Measurements from ENCODE around the gene IGF2BP1.
"Not testable (repeated sequence)": the region's sequence is repeated elsewhere in the genome, so short reads cannot be mapped to it uniquely, and the experiment has no call there.

Gene IGF2BP1

DNA sequence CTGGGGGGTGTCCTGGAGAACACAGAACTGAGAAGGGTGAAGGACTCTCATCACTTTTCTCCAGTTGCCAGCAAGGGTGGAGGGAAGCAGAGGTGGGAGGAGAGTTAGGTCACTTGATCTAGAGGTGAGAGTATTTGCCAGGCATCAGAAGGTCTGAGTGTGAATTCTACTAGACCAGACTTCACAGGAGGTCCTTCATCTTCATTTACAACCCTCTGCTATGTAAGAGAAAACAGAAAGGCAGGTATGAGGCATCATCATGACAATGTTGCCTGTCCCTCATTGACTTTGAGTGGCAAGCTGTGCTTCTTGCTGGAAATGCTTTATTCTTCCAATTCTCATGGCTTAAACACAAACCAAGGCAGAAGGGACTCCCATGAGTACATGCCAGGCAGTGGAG lies 89.5 kb downstream of the IGF2BP1 start:
- Histone ChIP-seq H3K9me3 (ENCODE audit: control insufficient read depth in 2 of 2, low read length in 2 of 2) (no peaks in the 10 kb centered on the region), H3K27me3 (ENCODE audit: control insufficient read depth in 2 of 2, insufficient read depth in 2 of 2, low read length in 2 of 2) (no peaks in the 10 kb centered on the region), H3K27ac (ENCODE audit: low read depth in 2 of 2, low read length in 2 of 2) (no peak overlapping the region), H3K4me3 (ENCODE audit: low read length in 2 of 2) (no peak overlapping the region), H3K9ac (ENCODE audit: low read depth in 1 of 2, low read length in 2 of 2) (no peak overlapping the region), H3K36me3 (ENCODE audit: control insufficient read depth in 2 of 2, insufficient read depth in 2 of 2, low read length in 2 of 2) (no peaks in the 10 kb centered on the region), H3K4me1 (ENCODE audit: control insufficient read depth in 2 of 2, insufficient read depth in 2 of 2, low read length in 2 of 2) (peaks cover 0 to 7% of the 10 kb centered on the region in 2 donors)

DNA sequence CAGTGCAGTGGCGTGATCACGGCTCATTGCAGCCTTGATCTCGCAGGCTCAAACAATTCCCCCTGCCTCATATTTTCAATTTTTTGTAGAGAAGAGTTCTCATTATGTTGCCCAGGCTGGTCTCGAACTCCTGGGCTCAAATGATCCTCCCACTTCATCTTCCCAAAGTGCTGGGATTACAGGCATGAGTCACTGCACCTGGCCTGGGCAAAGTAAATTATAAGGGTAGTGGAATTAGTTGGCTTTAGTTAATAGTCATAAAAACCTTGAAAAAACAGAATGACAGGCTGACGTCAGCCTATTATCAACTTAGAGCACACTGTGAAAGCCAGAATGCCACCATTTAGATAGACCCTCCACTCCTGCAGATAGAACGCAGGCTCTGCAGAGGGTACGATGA lies 91.9 kb downstream of the IGF2BP1 start:
- Histone ChIP-seq H3K4me3 (ENCODE audit: low read length in 2 of 2) (no peak overlapping the region), H3K9me3 (ENCODE audit: control insufficient read depth in 2 of 2, low read length in 2 of 2) (no peaks in the 10 kb centered on the region), H3K9ac (ENCODE audit: low read depth in 1 of 2, low read length in 2 of 2) (no peak overlapping the region), H3K27me3 (ENCODE audit: control insufficient read depth in 2 of 2, insufficient read depth in 2 of 2, low read length in 2 of 2) (no peaks in the 10 kb centered on the region), H3K4me1 (ENCODE audit: control insufficient read depth in 2 of 2, insufficient read depth in 2 of 2, low read length in 2 of 2) (peaks cover 0 to 7% of the 10 kb centered on the region in 2 donors), H3K36me3 (ENCODE audit: control insufficient read depth in 2 of 2, insufficient read depth in 2 of 2, low read length in 2 of 2) (no peaks in the 10 kb centered on the region), H3K27ac (ENCODE audit: low read depth in 2 of 2, low read length in 2 of 2) (no peak overlapping the region)

DNA sequence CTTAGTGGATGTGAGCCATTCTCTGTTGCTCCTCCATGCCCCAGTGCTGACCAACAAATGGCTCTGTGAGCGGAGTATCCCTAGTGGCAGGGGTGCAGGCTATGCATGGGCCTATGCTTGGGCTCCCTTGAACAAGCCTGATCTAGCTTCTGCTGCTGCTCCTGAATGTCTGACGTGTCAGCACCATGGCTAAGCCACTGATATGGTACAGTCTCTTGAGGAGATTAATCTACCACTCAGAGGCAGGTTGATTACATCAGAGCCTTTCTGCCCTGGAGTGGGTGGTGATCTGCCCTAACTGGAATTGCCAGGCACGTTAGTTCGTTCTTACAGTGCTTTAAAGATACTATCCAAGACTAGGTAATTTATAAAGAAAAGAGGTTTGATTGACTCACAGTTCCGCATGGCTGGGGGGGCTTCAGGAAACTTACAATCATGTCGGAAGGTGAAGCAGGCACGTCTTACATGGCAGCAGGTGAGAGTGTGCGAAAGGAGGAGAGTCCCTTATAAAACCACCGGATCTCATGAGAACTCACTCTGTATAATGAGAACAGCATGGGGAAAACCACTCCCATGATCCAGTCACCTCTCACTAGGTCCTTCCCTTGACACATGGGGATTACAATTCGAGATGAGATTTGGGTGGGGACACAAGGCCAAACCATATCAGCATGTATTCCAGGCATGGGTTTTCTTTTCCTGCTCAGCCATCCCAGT lies 93.9 kb downstream of the IGF2BP1 start:
- no peak overlapping the region for H3K27ac ChIP-seq (ENCODE audit: low read depth in 2 of 2, low read length in 2 of 2)
- H3K9ac ChIP-seq (ENCODE audit: low read depth in 1 of 2, low read length in 2 of 2): no peak overlapping the region
- H3K27me3 ChIP-seq (ENCODE audit: control insufficient read depth in 2 of 2, insufficient read depth in 2 of 2, low read length in 2 of 2): no peaks in the 10 kb centered on the region
- no peak overlapping the region for H3K4me3 ChIP-seq (ENCODE audit: low read length in 2 of 2)
- no peaks in the 10 kb centered on the region for H3K36me3 ChIP-seq (ENCODE audit: control insufficient read depth in 2 of 2, insufficient read depth in 2 of 2, low read length in 2 of 2)
- peaks cover 0 to 5% of the 10 kb centered on the region in 2 donors for H3K4me1 ChIP-seq (ENCODE audit: control insufficient read depth in 2 of 2, insufficient read depth in 2 of 2, low read length in 2 of 2)
- H3K9me3 ChIP-seq (ENCODE audit: control insufficient read depth in 2 of 2, low read length in 2 of 2): no peaks in the 10 kb centered on the region

GRCh38 chr17:49093131-49093530 lies 95.9 kb downstream of the IGF2BP1 start:
- no peaks in the 10 kb centered on the region for H3K4me1 ChIP-seq (ENCODE audit: control insufficient read depth in 2 of 2, insufficient read depth in 2 of 2, low read length in 2 of 2)
- no peaks in the 10 kb centered on the region for H3K27me3 ChIP-seq (ENCODE audit: control insufficient read depth in 2 of 2, insufficient read depth in 2 of 2, low read length in 2 of 2)
- no peaks in the 10 kb centered on the region for H3K36me3 ChIP-seq (ENCODE audit: control insufficient read depth in 2 of 2, insufficient read depth in 2 of 2, low read length in 2 of 2)
- no peak overlapping the region for H3K4me3 ChIP-seq (ENCODE audit: low read length in 2 of 2)
- H3K9me3 ChIP-seq (ENCODE audit: control insufficient read depth in 2 of 2, low read length in 2 of 2): no peaks in the 10 kb centered on the region
- H3K9ac ChIP-seq (ENCODE audit: low read depth in 1 of 2, low read length in 2 of 2): no peak overlapping the region
- no peak overlapping the region for H3K27ac ChIP-seq (ENCODE audit: low read depth in 2 of 2, low read length in 2 of 2)

DNA sequence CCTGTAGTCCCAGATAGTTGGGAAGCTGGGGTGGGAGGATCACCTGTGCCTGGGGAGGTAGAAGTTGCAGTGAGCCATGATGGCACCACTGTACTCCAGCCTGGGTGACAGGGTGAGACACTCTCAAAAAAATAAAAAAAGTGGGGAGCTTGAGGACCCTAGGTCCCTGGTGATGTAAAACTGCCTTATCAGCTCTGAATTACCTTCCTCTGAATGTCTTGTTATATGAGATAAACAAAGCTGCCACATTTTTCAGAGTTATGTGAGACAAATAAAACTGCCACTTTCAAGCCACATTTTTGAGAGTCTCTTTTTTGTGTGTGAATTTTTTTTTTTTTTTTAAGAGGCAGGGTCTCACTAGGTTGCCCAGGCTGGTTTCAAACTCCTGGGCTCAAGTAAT lies 103.4 kb downstream of the IGF2BP1 start:
- Histone ChIP-seq H3K4me1 (ENCODE audit: control insufficient read depth in 2 of 2, insufficient read depth in 2 of 2, low read length in 2 of 2) (peaks cover 5 to 11% of the 10 kb centered on the region in 2 donors), H3K36me3 (ENCODE audit: control insufficient read depth in 2 of 2, insufficient read depth in 2 of 2, low read length in 2 of 2) (no peaks in the 10 kb centered on the region), H3K27me3 (ENCODE audit: control insufficient read depth in 2 of 2, insufficient read depth in 2 of 2, low read length in 2 of 2) (no peaks in the 10 kb centered on the region), H3K27ac (ENCODE audit: low read depth in 2 of 2, low read length in 2 of 2) (no peak overlapping the region), H3K9me3 (ENCODE audit: control insufficient read depth in 2 of 2, low read length in 2 of 2) (no peaks in the 10 kb centered on the region), H3K9ac (ENCODE audit: low read depth in 1 of 2, low read length in 2 of 2) (no peak overlapping the region), H3K4me3 (ENCODE audit: low read length in 2 of 2) (no peak overlapping the region)

GRCh38 chr17:49101054-49101534 lies 103.9 kb downstream of the IGF2BP1 start:
- no peaks in the 10 kb centered on the region for H3K36me3 ChIP-seq (ENCODE audit: control insufficient read depth in 2 of 2, insufficient read depth in 2 of 2, low read length in 2 of 2)
- no peak overlapping the region for H3K27ac ChIP-seq (ENCODE audit: low read depth in 2 of 2, low read length in 2 of 2)
- no peaks in the 10 kb centered on the region for H3K9me3 ChIP-seq (ENCODE audit: control insufficient read depth in 2 of 2, low read length in 2 of 2)
- no peaks in the 10 kb centered on the region for H3K27me3 ChIP-seq (ENCODE audit: control insufficient read depth in 2 of 2, insufficient read depth in 2 of 2, low read length in 2 of 2)
- H3K4me3 ChIP-seq (ENCODE audit: low read length in 2 of 2): no peak overlapping the region
- peaks cover 5 to 11% of the 10 kb centered on the region in 2 donors for H3K4me1 ChIP-seq (ENCODE audit: control insufficient read depth in 2 of 2, insufficient read depth in 2 of 2, low read length in 2 of 2)
- no peak overlapping the region for H3K9ac ChIP-seq (ENCODE audit: low read depth in 1 of 2, low read length in 2 of 2)

DNA sequence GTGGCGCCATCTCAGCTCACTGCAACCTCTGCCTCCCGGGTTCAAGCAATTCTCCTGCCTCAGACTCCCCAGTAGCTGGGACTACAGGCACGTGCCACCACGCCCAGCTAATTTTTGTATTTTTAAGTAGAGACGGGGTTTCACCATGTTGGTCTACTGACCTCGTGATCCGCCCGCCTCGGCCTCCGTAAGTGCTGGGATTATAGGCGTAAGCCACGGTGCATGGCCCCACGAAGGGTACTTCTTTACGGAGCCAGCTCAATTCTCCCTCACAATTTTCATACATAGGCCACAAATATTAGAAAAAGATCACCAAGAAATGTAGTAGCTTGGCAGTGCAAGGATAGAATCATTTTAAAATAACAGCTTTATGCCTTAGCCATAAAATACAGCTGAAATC lies 106.2 kb downstream of the IGF2BP1 start:
- not testable (repeated sequence) for H3K27ac ChIP-seq (ENCODE audit: low read depth in 2 of 2, low read length in 2 of 2); H3K9ac ChIP-seq (ENCODE audit: low read depth in 1 of 2, low read length in 2 of 2); H3K27me3 ChIP-seq (ENCODE audit: control insufficient read depth in 2 of 2, insufficient read depth in 2 of 2, low read length in 2 of 2); H3K36me3 ChIP-seq (ENCODE audit: control insufficient read depth in 2 of 2, insufficient read depth in 2 of 2, low read length in 2 of 2); H3K9me3 ChIP-seq (ENCODE audit: control insufficient read depth in 2 of 2, low read length in 2 of 2); H3K4me3 ChIP-seq (ENCODE audit: low read length in 2 of 2)
- peaks cover 5 to 11% of the 10 kb centered on the region in 2 donors for H3K4me1 ChIP-seq (ENCODE audit: control insufficient read depth in 2 of 2, insufficient read depth in 2 of 2, low read length in 2 of 2)

DNA sequence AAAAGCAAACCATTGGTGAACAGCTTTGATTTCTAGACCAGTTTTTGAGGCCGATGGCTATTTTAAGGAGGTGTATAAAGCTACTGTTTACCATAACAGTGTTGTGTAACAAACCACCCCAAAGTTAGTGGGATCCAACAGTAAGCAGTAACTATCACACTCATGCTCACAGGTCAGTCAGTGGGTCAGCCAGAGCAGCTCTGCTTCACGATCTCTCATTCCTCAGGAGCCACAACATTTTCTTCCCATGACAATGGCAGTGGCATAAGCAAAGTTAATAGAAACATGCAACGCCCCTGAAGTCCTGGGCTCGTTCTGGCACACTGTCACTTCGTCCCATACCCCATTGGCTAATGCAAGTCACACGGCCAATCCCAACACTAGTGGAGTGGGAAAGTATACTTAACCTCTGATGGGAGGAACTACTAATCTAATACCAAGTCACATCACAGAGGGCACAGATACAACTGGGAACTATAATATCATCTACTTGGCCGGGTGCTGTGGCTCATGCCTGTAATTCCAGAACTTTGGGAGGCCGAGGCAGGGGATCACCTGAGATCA lies 107.4 kb downstream of the IGF2BP1 start:
- Histone ChIP-seq H3K27ac (ENCODE audit: low read depth in 2 of 2, low read length in 2 of 2) (no peak overlapping the region), H3K9me3 (ENCODE audit: control insufficient read depth in 2 of 2, low read length in 2 of 2) (no peaks in the 10 kb centered on the region), H3K4me1 (ENCODE audit: control insufficient read depth in 2 of 2, insufficient read depth in 2 of 2, low read length in 2 of 2) (peaks cover 5 to 11% of the 10 kb centered on the region in 2 donors)

More for the DNA sequence above, 107.4 kb downstream of the IGF2BP1 start:
- Histone ChIP-seq H3K9ac (ENCODE audit: low read depth in 1 of 2, low read length in 2 of 2) (no peak overlapping the region), H3K4me3 (ENCODE audit: low read length in 2 of 2) (no peak overlapping the region), H3K27me3 (ENCODE audit: control insufficient read depth in 2 of 2, insufficient read depth in 2 of 2, low read length in 2 of 2) (no peaks in the 10 kb centered on the region), H3K36me3 (ENCODE audit: control insufficient read depth in 2 of 2, insufficient read depth in 2 of 2, low read length in 2 of 2) (no peaks in the 10 kb centered on the region)
